Tibial nerve (tissue), 4 donors: ENCODE results near the gene IRS2. TPM values are rescaled to one million over a fixed set of nuclear protein-coding genes. Genes with fewer than 3 reads are reported as not detected.

Experiments used
- DNase-seq, 2 donors: peaks; one replicate each; pipeline ENCODE4 v3.0.0-alpha.2; 2019; ENCODE audit warnings: low spot score in 2 of 2
- H3K27ac ChIP-seq, 4 donors: fragments of 200-600 bp; sonication (generic) in 3 of 4; one replicate each; pipeline ENCODE4 v1.5.1; 2017 to 2019; ENCODE audit warnings: mild to moderate bottlenecking in 1 of 4
- H3K27me3 ChIP-seq, 2 donors: fragments of 200-600 bp; sonication (generic) in 1 of 2; one replicate each; pipeline versions ENCODE4 v1.5.1 to v1.6.0; 2017 to 2019
- H3K36me3 ChIP-seq, 3 donors: fragments of 200-600 bp; sonication (generic); one replicate each; pipeline ENCODE4 v1.5.1; 2018 to 2019
- H3K4me1 ChIP-seq, 4 donors: fragments of 200-600 bp; sonication (generic) in 3 of 4; one replicate each; pipeline ENCODE4 v1.5.1; 2017 to 2019
- H3K4me3 ChIP-seq, 4 donors: fragments of 200-600 bp; sonication (generic) in 3 of 4; one replicate each; pipeline ENCODE4 v1.5.1; 2017 to 2019; ENCODE audit warnings: mild to moderate bottlenecking in 1 of 4, moderate library complexity in 1 of 4
- H3K9me3 ChIP-seq, 4 donors: fragments of 200-600 bp; sonication (generic) in 3 of 4; one replicate each; pipeline ENCODE4 v1.5.1; 2017 to 2019
- CTCF ChIP-seq, 5 experiments: fragments of 200-600 bp in 3 of 5; fragments of 450-650 bp in 2 of 5; sonication (generic) in 3 of 5; IDR thresholded peaks; one replicate each; pipeline ENCODE4 v1.5.1; 2016 to 2019; ENCODE audit warnings: antibody characterized with exemption in 5 of 5, mild to moderate bottlenecking in 3 of 5, moderate library complexity in 2 of 5
- EP300 ChIP-seq, 2 donors: sonication (generic); formaldehyde crosslinking; IDR thresholded peaks; one replicate each; pipeline ENCODE4 v1.6.1; 2017; ENCODE audit warnings: antibody characterized with exemption in 2 of 2, mild to moderate bottlenecking in 1 of 2
- POLR2A ChIP-seq, 2 donors: fragments of 450-650 bp; IDR thresholded peaks; one replicate each; pipeline ENCODE4 v1.6.1; 2017; ENCODE audit warnings: antibody characterized with exemption in 2 of 2, mild to moderate bottlenecking in 2 of 2, moderate library complexity in 2 of 2
- WGBS, 2 donors: methylation state at CpG; one replicate each; pipeline ENCODE4 v1.1.5; 2018; 5-methylcytosine and 5-hydroxymethylcytosine counted together
- total RNA-seq, 4 donors: library from RNA; depleted of rRNA; stranded (reverse); fragments of >200 nt; gene quantifications; one replicate each; pipeline ENCODE4 v1.1.0, GENCODE V29; 2016

IRS2 gene
- total RNA-seq, 4 donors from 2014 or later, result 38.3 to 60.9 (median 42.4) TPM

GRCh38 chr13:109749365-109749764, 37.0 kb downstream of the IRS2 start:
- Histone ChIP-seq H3K4me1 (peaks cover 0 to 7% (median 0%) of the 10 kb centered on the region in 4 donors), H3K9me3 (peaks cover 0 to 4% (median 0%) of the 10 kb centered on the region in 4 donors), H3K4me3 (no peak overlapping the region), H3K36me3 (peaks cover 0 to 29% (median 0%) of the 10 kb centered on the region in 3 donors), H3K27ac (no peak overlapping the region), H3K27me3 (no peaks in the 10 kb centered on the region)
- no peak for TF ChIP-seq POLR2A (IDR thresholded peaks at IDR 0.05)
- TF ChIP-seq CTCF (IDR thresholded peaks at IDR 0.05), result no peak
- no peak for TF ChIP-seq EP300 (IDR thresholded peaks at IDR 0.05)
- DNase-seq, result no peak
- WGBS, 2 donors, result 81 to 90% methylated on average over 5 of the region's 5 CpGs

- DNase-seq, result no peak
- TF ChIP-seq CTCF (IDR thresholded peaks at IDR 0.05), result no peak
- no peak for TF ChIP-seq EP300 (IDR thresholded peaks at IDR 0.05)
- TF ChIP-seq POLR2A (IDR thresholded peaks at IDR 0.05), result no peak
- 50 to 68% methylated on average over 2 of the region's 2 CpGs for WGBS, 2 donors
Observed at GRCh38 chr13:109748677-109749076, 37.7 kb downstream of the IRS2 start.

GRCh38 chr13:109747524-109747923, 38.9 kb downstream of the IRS2 start:
- H3K27me3 ChIP-seq, result no peaks in the 10 kb centered on the region
- WGBS, 2 donors, result 62 to 67% methylated on average over 3 of the region's 3 CpGs

More at GRCh38 chr13:109748677-109749076, 37.7 kb downstream of the IRS2 start:
- no peak overlapping the region for H3K27ac ChIP-seq
- peaks cover 0 to 4% (median 0%) of the 10 kb centered on the region in 4 donors for H3K9me3 ChIP-seq
- H3K36me3 ChIP-seq, result peaks cover 0 to 22% (median 0%) of the 10 kb centered on the region in 3 donors
- H3K27me3 ChIP-seq, result no peaks in the 10 kb centered on the region
- H3K4me1 ChIP-seq, result peaks cover 0 to 9% (median 0%) of the 10 kb centered on the region in 4 donors
- no peak overlapping the region for H3K4me3 ChIP-seq

GRCh38 chr13:109746364-109746763, 40.0 kb downstream of the IRS2 start:
- Histone ChIP-seq H3K27ac (no peak overlapping the region), H3K4me3 (no peak overlapping the region), H3K9me3 (peaks cover 0 to 4% (median 0%) of the 10 kb centered on the region in 4 donors), H3K27me3 (no peaks in the 10 kb centered on the region), H3K36me3 (no peaks in the 10 kb centered on the region), H3K4me1 (peaks cover 0 to 9% (median 0%) of the 10 kb centered on the region in 4 donors)
- 93 to 96% methylated on average over 10 of the region's 10 CpGs for WGBS, 2 donors
- DNase-seq, result no peak
- TF ChIP-seq CTCF (IDR thresholded peaks at IDR 0.05), result no peak
- no peak for TF ChIP-seq EP300 (IDR thresholded peaks at IDR 0.05)
- no peak for TF ChIP-seq POLR2A (IDR thresholded peaks at IDR 0.05)

More at GRCh38 chr13:109747524-109747923, 38.9 kb downstream of the IRS2 start:
- DNase-seq, result no peak
- Histone ChIP-seq H3K4me1 (peaks cover 0 to 9% (median 0%) of the 10 kb centered on the region in 4 donors), H3K27ac (no peak overlapping the region), H3K36me3 (peaks cover 0 to 11% (median 0%) of the 10 kb centered on the region in 3 donors), H3K9me3 (peaks cover 0 to 4% (median 0%) of the 10 kb centered on the region in 4 donors), H3K4me3 (no peak overlapping the region)
- no peak for TF ChIP-seq EP300 (IDR thresholded peaks at IDR 0.05)
- no peak for TF ChIP-seq CTCF (IDR thresholded peaks at IDR 0.05)
- TF ChIP-seq POLR2A (IDR thresholded peaks at IDR 0.05), result no peak

- H3K9me3 ChIP-seq, result peaks cover 0 to 4% (median 0%) of the 10 kb centered on the region in 4 donors
- no peak overlapping the region for H3K27ac ChIP-seq
- WGBS, 2 donors, result 91 to 93% methylated on average over 13 to 15 of the region's 15 CpGs
- no peak for DNase-seq
- TF ChIP-seq POLR2A (IDR thresholded peaks at IDR 0.05) (no peak), EP300 (IDR thresholded peaks at IDR 0.05) (no peak), CTCF (IDR thresholded peaks at IDR 0.05) (no peak)
- H3K27me3 ChIP-seq, result no peaks in the 10 kb centered on the region
- no peak overlapping the region for H3K4me3 ChIP-seq
- H3K4me1 ChIP-seq, result peaks cover 0 to 9% (median 0%) of the 10 kb centered on the region in 4 donors
- H3K36me3 ChIP-seq, result no peaks in the 10 kb centered on the region
Observed at GRCh38 chr13:109745702-109746101, 40.7 kb downstream of the IRS2 start.
